C1 segment of cervical spinal cord (tissue), 14 donors: ENCODE results near the gene STMND1.

Source experiments
- DNase-seq, 14 donors: peaks; one replicate each; lab custom pipeline; 2025; lab: John Stamatoyannopoulos, UW

STMND1 gene

DNA sequence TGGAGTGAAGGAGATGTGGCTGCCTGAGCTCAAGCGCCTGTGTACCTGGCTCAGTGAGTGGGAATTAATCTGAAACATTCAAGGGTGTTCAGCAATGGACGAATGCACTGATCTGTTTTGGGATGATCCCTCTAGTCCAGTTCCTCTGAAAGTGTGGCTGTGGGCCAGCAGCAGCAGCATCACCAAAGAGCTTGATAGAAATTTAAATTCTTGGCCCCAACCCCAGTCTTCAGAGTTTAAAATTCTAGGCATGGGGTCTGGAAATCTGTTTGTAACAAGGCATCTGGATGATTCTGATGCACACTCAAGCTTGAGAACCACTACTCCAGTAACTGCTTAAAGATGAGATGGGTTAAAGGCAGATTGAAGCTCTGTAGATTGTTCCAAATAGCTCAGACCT is 59.2 kb downstream of the STMND1 start:
- no peak for DNase-seq

DNA sequence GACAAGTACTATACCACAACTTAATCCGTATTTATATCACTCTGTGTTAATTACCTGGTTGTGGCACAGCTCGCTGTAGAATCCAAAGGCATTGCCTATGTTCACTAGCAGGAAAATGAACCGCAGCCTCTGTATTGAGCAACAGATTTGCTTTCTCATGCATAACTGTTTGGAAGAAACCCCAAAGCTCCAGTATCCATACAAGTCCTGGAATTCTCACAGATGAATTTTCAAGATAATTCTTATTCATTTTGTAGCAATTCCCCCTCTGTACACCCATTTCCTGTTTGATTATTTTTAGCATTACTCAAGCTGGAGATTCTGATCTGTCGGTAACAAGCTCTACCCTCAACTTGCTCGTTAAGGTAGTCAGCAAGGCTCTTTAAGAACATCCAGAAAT is 63.5 kb downstream of the STMND1 start:
- no peak for DNase-seq

DNA sequence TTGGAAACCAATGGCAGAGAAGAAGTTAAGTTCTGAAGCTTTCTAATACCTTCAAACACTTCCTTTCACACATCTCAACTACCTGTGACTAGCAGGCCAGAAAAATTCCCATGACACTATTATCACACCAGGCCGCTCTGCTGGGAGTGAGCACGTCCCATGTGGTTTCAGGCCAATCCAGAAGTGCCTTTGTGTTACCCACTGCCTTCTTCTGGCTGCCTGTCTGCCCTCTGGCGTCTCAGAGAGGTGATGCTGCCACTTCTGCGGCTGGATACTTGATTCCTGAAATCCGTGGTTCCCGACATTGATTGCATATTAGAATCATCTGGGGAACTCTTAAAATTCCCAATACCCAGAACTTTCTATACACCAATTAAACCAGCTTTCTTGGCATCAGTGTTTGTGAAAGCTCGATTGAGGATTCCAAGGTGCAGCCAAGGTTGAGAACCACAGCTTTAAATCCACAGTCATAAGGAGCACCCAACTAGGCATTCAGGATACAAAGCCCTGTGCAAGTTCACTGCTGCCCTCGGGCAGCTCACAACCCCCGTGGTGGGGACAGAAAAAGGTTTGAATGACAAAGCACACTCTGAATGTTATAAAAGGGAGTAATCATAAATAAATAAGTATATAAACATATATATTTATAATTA is 65.6 kb downstream of the STMND1 start:
- peak in 5 of 14 donors; percentile 0 to 13 (median 4) for DNase-seq

DNA sequence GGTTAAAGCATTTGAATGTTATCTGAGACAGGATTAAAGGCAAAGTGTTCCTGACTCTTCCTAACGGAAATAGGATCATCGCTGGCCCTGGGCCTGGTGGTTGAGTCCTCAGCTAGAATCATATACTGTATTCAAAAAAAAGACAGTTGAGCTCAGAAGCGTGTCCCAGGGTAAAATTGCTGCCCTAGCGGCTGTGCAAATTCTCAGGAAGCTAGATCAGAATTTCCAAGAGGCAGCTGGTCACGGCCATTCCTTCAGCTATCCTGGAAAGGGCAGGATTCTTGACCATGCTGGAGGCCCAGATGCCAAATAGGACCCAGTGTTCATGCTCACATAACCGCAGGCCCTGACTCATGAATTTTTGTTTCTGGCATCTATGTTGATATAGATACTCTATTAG is 67.4 kb downstream of the STMND1 start:
- no peak for DNase-seq

DNA sequence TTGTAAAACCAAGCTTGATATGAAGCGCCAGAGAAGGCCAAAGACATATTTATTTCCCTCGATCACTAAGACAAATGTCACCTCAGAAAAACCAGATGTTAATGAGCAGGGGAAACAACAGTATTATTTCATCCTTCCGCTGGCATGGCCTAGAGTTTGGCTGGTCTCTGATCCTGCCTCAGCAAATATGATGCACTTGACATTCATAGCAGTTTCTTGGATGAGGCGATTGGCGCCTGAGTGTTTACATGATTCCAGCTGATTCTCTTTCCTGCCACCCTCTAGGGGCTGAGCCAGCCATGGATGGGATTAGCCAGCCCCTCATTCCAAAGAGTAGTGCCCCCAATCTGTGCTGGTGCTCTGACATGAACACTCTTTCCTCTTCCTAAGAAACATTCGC is 67.9 kb downstream of the STMND1 start:
- no peak for DNase-seq

DNA sequence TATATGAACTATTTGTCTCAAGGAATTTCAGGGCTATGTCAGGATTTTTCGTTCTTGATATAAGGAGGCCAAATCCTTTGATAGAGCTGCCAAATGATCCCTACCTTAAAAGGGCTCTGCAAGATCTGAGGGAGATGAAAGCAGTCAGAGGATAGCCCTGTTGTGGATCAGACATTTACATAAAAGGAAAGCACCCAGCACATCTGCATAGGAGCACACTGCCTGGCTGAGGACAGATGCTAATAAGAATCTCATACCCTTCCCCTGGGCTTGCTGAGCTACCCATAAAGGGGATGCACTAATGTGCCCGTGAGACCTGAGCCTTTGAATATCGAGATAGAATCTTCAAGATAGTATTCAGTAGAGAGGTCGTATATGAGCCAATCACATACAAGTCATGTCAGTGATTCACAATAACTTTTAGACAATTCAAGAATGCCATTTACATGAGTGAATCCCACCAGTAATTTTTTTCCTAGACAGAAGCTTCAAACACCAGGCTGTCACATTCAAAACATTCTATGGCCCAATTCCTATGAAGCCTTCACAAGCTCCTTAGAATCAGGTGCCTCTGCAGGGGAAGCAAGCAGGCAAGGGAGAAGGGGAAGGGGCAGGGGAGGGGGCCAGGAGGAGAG is 71.1 kb downstream of the STMND1 start:
- DNase-seq: no peak

DNA sequence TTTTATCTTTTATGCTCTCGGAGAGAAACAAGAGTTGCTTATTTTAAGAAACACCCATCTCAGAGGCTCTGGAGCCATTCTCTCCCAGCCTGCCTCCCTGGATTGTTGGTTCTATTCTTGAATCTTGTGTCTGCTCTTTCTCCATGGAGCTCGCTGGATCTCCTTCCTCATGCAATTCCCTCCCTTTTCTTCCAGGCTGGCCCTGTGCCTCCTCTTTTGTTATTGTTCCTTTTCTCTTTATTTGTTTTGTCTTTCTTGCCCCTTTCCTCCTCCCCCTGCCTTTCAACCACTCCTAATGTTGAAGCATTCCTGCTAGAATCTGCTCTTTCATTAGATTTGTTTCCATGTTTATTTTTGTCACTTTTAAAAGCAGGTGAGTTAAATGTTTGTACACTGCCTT is 76.5 kb downstream of the STMND1 start:
- DNase-seq: no peak

DNA sequence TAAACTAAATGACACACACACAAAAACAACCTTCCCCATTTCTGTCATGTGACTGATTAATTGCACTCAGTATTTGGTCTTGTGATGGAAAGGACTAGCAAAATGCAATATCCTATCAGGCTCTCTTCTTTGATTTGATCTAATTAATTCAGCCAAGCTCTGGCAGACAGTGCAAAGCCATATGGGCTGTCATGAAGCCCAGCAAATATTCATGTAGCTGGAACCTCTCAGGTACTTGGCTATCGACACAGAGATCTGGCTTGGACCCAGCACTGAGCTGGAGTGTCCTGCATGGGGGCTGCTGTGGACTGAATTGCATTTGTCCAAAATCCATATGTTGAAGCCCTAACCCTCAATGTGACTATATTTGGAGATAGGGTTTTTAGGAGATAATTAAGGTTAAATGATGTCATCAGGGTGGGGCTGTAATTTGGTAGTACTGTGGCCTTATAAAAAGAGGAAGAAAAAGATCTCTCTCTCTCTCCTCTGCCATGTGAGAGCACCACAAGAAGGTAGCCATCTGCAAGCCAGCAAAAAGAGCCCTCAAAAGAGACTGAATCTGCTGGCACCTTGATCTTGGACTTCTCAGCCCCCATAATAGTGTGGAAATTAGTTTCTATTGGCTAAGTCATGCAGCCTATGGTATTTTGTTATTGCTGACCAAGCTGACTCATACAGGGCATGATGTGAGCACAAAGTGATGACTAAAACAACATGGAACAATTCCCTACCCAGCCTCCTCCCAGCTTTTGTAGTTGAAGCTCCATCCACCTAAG is 77.1 kb downstream of the STMND1 start:
- peak in 2 of 14 donors; percentile 10 to 92 for DNase-seq

DNA sequence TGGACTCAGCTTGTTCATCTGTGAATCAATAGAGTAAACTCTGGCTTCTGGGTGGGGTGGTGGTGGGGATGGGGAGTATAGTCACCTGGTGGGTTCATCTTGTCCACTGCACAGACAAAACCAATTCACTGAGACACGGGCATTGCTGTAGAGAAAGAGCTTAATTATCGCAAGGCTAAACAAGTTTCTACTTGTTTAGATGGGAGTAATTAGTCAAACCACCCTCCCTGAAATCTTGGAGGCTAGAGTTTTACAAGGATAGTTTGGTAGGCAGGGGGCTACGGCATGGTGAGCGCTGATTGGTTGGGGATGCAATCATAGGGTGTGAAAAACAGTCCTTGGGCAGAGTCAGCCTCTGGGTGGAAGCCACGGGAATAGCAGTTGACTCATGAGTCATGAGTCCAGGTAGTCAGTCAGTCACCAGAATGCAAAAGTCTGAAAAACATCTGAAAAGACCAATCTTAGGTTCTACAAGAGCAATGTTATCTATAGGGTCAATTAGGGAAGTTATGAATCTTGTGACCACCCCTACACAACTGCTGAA is 77.8 kb downstream of the STMND1 start:
- DNase-seq: no peak
